ENCODE results near the gene ACAN.

ACAN gene

GRCh38 chr15:88802250-88802990, 816 bp upstream of the ACAN start:
- no peak for DNase-seq

GRCh38 chr15:88802991-88803240, 320 bp upstream of the ACAN start:
- no peak for DNase-seq

GRCh38 chr15:88803920-88804247, 648 bp downstream of the ACAN start:
- DNase-seq, result no peak

GRCh38 chr15:88804257-88804656, 1.0 kb downstream of the ACAN start:
- no peak for DNase-seq

- DNase-seq, result no peak
These were observed 2.0 kb downstream of the ACAN start for GRCh38 chr15:88805031-88805780.

GRCh38 chr15:88810446-88810845, 7.2 kb downstream of the ACAN start:
- no peak for DNase-seq

- no peak for DNase-seq
These were observed 8.9 kb downstream of the ACAN start for GRCh38 chr15:88812133-88812532.

- DNase-seq, result no peak
These were observed 10.7 kb downstream of the ACAN start for GRCh38 chr15:88813960-88814359.

- no peak for DNase-seq
These were observed 11.2 kb downstream of the ACAN start for GRCh38 chr15:88814393-88814792.

- no peak for DNase-seq
These were observed 15.7 kb downstream of the ACAN start for GRCh38 chr15:88818920-88819319.

GRCh38 chr15:88821993-88822392, 18.8 kb downstream of the ACAN start:
- DNase-seq, result no peak

- DNase-seq, result no peak
These were observed 25.6 kb downstream of the ACAN start for GRCh38 chr15:88828791-88829190.

- no peak for DNase-seq
These were observed 26.8 kb downstream of the ACAN start for GRCh38 chr15:88830016-88830415.

GRCh38 chr15:88832820-88833730, 29.8 kb downstream of the ACAN start:
- DNase-seq, result no peak

- DNase-seq, result no peak
These were observed 30.5 kb downstream of the ACAN start for GRCh38 chr15:88833731-88834100.

GRCh38 chr15:88834211-88834812, 31.1 kb downstream of the ACAN start:
- peak; percentile 7 for DNase-seq

- DNase-seq, result no peak
These were observed 31.9 kb downstream of the ACAN start for GRCh38 chr15:88835119-88835518.

- DNase-seq, result no peak
These were observed 32.4 kb downstream of the ACAN start for GRCh38 chr15:88835646-88836045.

- DNase-seq, result no peak
These were observed 35.4 kb downstream of the ACAN start for GRCh38 chr15:88838667-88839066.

- no peak for DNase-seq
These were observed 35.9 kb downstream of the ACAN start for GRCh38 chr15:88839146-88839545.

- no peak for DNase-seq
These were observed 36.7 kb downstream of the ACAN start for GRCh38 chr15:88839961-88840360.

GRCh38 chr15:88841236-88841635, 38.0 kb downstream of the ACAN start:
- no peak for DNase-seq

- DNase-seq, result no peak
These were observed 38.9 kb downstream of the ACAN start for GRCh38 chr15:88842156-88842555.

GRCh38 chr15:88843334-88843733, 40.1 kb downstream of the ACAN start:
- no peak for DNase-seq

Data from stimulated activated CD4-positive, alpha-beta T cell treated with anti-CD3 and anti-CD28 coated beads, Interleukin-4, amount 100 ng/mL, for 1 hour (primary cell).